Stimulated activated CD8-positive, alpha-beta memory T cell treated with anti-CD3 and anti-CD28 coated beads, Interleukin-4, amount 100 ng/mL, for 4 hours (primary cell): ENCODE results near the gene FCRLA.
"Not testable (repeated sequence)": the region's sequence is repeated elsewhere in the genome, so short reads cannot be mapped to it uniquely, and the experiment has no call there.

ENCODE experiments used
- DNase-seq, 2 donors: peaks; one replicate each; pipeline ENCODE4 v3.0.0-alpha.2; 2020; ENCODE audit warnings: low read depth in 2 of 2, low spot score in 1 of 2

Gene FCRLA

GRCh38 chr1:161706482-161707347 is at the start of gene FCRLA:
TSS of gene FCRLA (plus strand) at chr1:161707229. CDS start at chr1:161707265, 36 bp downstream.
- no peak for DNase-seq

- DNase-seq, result not testable (repeated sequence)
Measured at GRCh38 chr1:161658524-161658923, 48.5 kb upstream of the FCRLA start.

DNA sequence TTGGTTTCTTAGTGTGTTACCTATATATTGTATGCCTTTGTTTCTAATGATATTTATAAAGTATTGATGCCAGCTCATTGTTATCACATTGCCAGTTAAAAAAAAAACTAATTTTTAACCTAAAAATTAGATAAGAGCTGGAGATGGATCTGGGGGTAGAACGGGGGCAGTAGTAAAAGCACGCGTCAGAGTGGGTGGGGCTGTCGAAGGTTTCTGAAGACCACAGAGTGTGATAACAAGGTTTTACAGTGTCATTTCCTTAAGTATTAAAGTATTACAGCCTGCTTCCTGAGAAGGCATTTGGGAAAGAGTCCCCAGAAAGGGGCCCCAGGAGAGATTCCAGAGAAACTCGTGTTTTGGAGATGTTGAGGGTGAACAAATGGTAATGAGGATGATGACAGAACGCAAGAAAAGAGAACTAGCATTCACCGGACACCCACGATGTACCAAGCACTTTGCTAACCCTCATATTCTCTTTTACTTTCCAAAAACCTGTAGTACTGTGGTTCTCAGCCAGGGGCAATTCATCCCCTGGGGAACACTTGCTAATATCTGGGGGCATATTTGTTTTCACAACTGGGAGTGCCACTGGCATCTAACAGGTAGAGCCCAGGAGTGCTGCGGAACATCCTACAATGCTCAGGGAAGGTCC is 45.2 kb upstream of the FCRLA start:
- not testable (repeated sequence) for DNase-seq

GRCh38 chr1:161662684-161663339 is 44.2 kb upstream of the FCRLA start, which contains the start of gene FCGR2B:
TSS of gene FCGR2B (plus strand) at chr1:161663143. CDS start at chr1:161663242, 99 bp downstream.
- DNase-seq, result not testable (repeated sequence)

- not testable (repeated sequence) for DNase-seq
Measured at GRCh38 chr1:161663569-161663968, 43.5 kb upstream of the FCRLA start.

DNA sequence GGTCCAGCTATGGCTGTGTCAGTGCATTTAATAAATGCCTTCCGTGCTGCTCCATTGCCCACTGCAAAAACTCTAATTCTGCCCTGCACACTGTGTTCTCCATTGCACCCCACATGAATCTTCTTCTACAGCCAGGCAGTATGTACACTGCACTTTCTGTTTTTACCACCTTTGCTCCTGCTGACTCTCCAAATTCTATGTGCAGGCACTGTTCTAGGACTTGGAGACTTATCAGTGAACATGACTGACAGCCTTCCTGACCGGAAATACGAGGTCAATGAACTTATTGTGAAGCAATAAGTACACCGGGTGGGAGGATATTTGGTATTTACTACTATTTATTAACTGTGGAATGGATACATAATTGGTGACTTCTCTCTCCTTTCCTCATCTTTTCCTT is 42.3 kb upstream of the FCRLA start:
- DNase-seq, result not testable (repeated sequence)

- not testable (repeated sequence) for DNase-seq
Measured at GRCh38 chr1:161671045-161672020, 35.7 kb upstream of the FCRLA start.

- not testable (repeated sequence) for DNase-seq
Measured at GRCh38 chr1:161673437-161673836, 33.6 kb upstream of the FCRLA start.

- not testable (repeated sequence) for DNase-seq
Measured at GRCh38 chr1:161674447-161674846, 32.6 kb upstream of the FCRLA start.

GRCh38 chr1:161674908-161675307 is 32.1 kb upstream of the FCRLA start:
- not testable (repeated sequence) for DNase-seq

- no peak for DNase-seq
Measured at GRCh38 chr1:161676441-161676840, 30.6 kb upstream of the FCRLA start.

GRCh38 chr1:161676958-161677689 is 29.9 kb upstream of the FCRLA start:
- DNase-seq, result no peak

- no peak for DNase-seq
Measured at GRCh38 chr1:161678500-161678899, 28.5 kb upstream of the FCRLA start.

DNA sequence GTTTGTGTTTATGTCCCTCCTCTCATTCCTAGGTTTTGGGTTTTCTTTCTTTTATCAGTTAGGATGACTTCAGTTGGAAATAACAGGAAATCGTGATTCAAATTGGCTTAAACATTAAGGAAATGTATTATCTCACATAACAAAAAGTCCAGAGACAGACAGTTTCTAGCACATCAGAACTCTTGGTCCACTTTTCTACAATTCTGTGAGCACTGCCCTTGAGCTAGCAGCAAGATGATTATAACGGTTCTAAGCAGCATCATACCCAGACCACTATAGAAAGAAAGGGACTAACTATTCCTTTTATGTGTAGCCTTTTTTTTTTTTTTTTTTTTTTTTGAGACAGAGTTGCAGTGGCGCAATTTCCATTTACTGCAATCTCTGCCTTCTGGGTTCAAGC is 25.1 kb upstream of the FCRLA start:
- no peak for DNase-seq

DNA sequence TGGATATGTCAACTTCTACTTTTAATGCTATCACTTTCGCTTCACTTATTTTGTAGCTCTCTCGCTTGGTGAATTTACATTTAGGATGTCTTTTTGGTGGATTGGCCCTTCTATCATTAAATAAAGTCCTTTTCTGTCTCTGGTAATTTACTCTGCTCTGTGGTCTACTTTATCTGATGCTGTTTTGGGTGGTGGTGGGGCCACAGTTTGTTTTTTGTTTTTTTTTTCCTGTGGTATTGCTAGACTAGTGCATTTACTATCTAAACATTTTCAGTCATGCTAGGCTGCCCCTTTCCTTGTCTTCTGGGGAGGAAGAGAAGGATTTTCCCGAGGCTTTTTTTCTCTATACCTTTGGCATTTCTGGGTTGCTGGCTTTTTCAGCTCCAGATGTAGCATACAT is 18.1 kb upstream of the FCRLA start:
- no peak for DNase-seq

DNA sequence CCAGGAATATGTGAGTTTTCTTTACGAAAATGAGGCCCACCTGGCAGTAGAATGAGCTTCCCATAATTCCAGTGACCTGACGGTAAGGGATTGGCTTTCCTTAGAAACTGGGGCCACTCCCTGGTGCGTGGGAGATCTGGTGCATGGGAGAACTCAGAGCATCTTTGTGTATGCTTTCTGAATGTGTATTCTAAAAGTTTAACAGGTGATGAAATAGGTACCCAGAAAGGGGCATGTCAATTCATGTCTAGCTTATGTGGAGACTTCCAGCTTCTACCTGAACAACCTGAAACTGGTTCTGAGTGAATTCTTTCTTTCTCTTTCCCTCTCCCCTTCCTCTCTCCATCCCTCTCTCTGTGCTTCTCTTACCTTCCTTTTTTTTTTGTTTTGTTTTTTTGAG is 15.2 kb upstream of the FCRLA start:
- DNase-seq, result no peak

- not testable (repeated sequence) for DNase-seq
Measured at GRCh38 chr1:161693020-161693712, 13.9 kb upstream of the FCRLA start.

- not testable (repeated sequence) for DNase-seq
Measured at GRCh38 chr1:161698302-161698701, 8.7 kb upstream of the FCRLA start.

GRCh38 chr1:161702250-161702649 is 4.8 kb upstream of the FCRLA start:
- DNase-seq, result no peak
